ENCODE data around the gene CARS1. TPM values are rescaled to one million over a fixed set of nuclear protein-coding genes. Genes with fewer than 3 reads are reported as not detected.

CARS1 gene
- total RNA-seq, 4 donors from 2014 or later = 37.0 to 61.3 (median 52.3) TPM

DNA sequence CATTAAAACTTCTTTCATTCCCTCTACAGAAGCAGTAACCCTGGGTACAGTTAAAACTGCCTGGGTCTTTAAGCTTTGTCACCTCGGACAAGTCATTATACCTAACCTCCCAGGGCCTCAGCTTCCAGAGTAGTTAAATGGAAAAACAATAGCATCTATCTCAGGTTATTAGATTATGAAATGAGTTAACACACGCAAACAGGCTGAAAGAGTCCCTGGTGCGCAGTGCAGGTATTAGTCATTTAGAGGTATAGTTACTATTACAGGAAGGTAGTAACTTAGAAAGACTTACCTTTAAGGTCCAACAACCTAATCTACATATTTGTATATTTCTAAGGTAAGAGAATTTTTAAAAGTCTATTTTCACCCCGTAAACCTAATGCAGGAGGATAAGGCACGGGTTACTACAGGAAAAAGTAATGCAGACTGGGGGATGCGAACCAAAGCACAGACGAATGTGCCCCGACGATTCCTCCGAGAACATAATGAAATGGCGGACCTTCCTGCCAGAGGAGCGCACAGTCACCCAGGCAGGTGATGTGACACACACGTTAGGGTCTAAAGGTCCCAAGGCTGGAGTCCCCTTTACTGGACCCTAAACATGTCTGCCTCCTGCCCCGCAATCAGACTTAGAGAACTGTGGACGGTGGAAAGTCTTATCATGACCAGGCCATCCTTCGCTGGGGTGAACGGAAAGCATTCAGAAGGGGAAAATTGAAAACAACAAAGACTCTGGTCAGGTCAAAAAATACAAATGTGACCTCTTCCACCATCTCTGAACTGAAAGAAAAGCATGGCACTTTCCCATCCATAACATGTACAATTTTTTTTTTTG is 66.4 kb downstream of the CARS1 start:
- Histone ChIP-seq H3K27ac (peak overlapping the region; percentile 97 to 98 (median 98)), H3K27me3 (no peaks in the 10 kb centered on the region), H3K4me3 (peak overlapping the region; percentile 88 to 93 (median 90)), H3K4me1 (peaks cover 27 to 53% (median 34%) of the 10 kb centered on the region in 4 donors), H3K9me3 (no peaks in the 10 kb centered on the region), H3K36me3 (no peaks in the 10 kb centered on the region)
- intact Hi-C loops (cut with DNase I; ENCODE audit: low total_unique reads) = no loop called here
- in situ Hi-C loops (cut with MboI; ENCODE audit: low pct_ligation_motif_present in 1 of 4, low pct_unique_long_range_greater_than_20kb in 1 of 4, low sequenced_read_pairs in 3 of 4) = loop anchor here in 1 of 4 donors (10.0 kb wide), 1 partner anchor 64 kb away; the partner anchor contains the start of gene CARS1
- WGBS, 2 donors (ENCODE audit: low coverage in 1 of 2) = 1 to 3% methylated on average over 14 to 17 of the region's 17 CpGs
- peak; percentile 37 for DNase-seq
- TF ChIP-seq POLR2AphosphoS5 (IDR thresholded peaks at IDR 0.05) = peak in 1 of 3 donors; percentile 37
- TF ChIP-seq, protein P1, sequence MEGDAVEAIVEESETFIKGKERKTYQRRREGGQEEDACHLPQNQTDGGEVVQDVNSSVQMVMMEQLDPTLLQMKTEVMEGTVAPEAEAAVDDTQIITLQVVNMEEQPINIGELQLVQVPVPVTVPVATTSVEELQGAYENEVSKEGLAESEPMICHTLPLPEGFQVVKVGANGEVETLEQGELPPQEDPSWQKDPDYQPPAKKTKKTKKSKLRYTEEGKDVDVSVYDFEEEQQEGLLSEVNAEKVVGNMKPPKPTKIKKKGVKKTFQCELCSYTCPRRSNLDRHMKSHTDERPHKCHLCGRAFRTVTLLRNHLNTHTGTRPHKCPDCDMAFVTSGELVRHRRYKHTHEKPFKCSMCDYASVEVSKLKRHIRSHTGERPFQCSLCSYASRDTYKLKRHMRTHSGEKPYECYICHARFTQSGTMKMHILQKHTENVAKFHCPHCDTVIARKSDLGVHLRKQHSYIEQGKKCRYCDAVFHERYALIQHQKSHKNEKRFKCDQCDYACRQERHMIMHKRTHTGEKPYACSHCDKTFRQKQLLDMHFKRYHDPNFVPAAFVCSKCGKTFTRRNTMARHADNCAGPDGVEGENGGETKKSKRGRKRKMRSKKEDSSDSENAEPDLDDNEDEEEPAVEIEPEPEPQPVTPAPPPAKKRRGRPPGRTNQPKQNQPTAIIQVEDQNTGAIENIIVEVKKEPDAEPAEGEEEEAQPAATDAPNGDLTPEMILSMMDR (IDR thresholded peaks at IDR 0.05) = no peak
- TF ChIP-seq POLR2A (IDR thresholded peaks at IDR 0.05) = peak; percentile 24
- no peak for TF ChIP-seq EP300 (IDR thresholded peaks at IDR 0.05; ENCODE audit: low read depth)

DNA sequence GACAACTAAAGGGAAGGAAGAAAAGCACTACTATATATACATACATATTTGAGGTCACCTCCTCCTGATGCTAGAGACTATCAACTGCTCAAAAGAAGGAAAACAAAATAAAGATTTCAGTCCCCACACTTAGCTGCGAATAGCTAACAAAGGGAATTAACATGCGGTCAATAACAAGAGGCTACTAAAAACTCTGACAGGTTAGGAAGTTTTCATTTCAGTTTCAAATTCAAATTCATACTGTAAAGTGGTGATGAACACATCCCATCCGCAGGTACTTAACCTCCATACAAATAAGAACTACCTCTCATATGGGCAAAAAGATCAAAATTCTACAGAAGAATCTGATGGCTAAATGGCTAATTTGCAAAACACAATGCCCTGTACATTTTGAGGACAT is 67.7 kb downstream of the CARS1 start:
- DNase-seq = no peak
- no peaks in the 10 kb centered on the region for H3K36me3 ChIP-seq
- 7 to 14% methylated on average over 3 of the region's 3 CpGs for whole genome bisulfite sequencing, 2 donors (ENCODE audit: low coverage in 1 of 2)

DNA sequence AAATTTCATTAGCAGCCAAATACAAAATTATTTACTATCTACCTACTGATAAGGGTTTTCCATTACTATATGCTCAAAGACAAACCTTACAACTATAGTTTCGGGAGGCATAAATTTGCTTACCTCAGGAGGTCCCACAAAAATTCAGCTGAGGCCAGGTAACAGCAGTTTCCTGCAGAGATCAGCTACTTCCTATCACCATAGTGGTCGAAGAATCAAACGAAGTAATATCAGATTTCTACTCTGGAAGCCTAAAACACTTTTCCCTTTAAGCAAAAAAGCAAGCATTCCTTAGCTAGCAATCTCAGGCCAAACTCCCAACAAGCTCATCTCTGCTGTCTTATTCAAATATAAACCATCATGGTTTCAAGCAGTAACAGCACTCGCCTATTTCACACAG is 68.2 kb downstream of the CARS1 start:
- 19 to 23% methylated on average over 4 of the region's 4 CpGs for WGBS, 2 donors (ENCODE audit: low coverage in 1 of 2)
- Histone ChIP-seq H3K27me3 (no peaks in the 10 kb centered on the region), H3K27ac (peak overlapping the region; percentile 97 to 98 (median 98)), H3K36me3 (no peaks in the 10 kb centered on the region), H3K4me1 (peaks cover 27 to 59% (median 34%) of the 10 kb centered on the region in 4 donors), H3K9me3 (no peaks in the 10 kb centered on the region), H3K4me3 (peak overlapping the region in 2 of 4 donors; percentile 88 to 91)
- TF ChIP-seq EP300 (IDR thresholded peaks at IDR 0.05; ENCODE audit: low read depth) (no peak), POLR2A (IDR thresholded peaks at IDR 0.05) (no peak), POLR2AphosphoS5 (IDR thresholded peaks at IDR 0.05) (no peak)
- TF ChIP-seq, protein P1 (IDR thresholded peaks at IDR 0.05) = no peak
- no peak for DNase-seq
- intact Hi-C loops (cut with DNase I; ENCODE audit: low total_unique reads) (no loop called here), in situ Hi-C loops (cut with MboI; ENCODE audit: low pct_ligation_motif_present in 1 of 4, low pct_unique_long_range_greater_than_20kb in 1 of 4, low sequenced_read_pairs in 3 of 4) (no loop called here)

More for the DNA sequence above, 67.7 kb downstream of the CARS1 start:
- peak overlapping the region; percentile 97 to 98 (median 98) for H3K27ac ChIP-seq
- TF ChIP-seq EP300 (IDR thresholded peaks at IDR 0.05; ENCODE audit: low read depth) (no peak), POLR2AphosphoS5 (IDR thresholded peaks at IDR 0.05) (no peak), POLR2A (IDR thresholded peaks at IDR 0.05) (no peak)
- TF ChIP-seq, protein P1 (IDR thresholded peaks at IDR 0.05) = no peak
- in situ Hi-C loops (cut with MboI; ENCODE audit: low pct_ligation_motif_present in 1 of 4, low pct_unique_long_range_greater_than_20kb in 1 of 4, low sequenced_read_pairs in 3 of 4) = no loop called here
- intact Hi-C loops (cut with DNase I; ENCODE audit: low total_unique reads) = no loop called here
- peaks cover 27 to 59% (median 34%) of the 10 kb centered on the region in 4 donors for H3K4me1 ChIP-seq
- H3K27me3 ChIP-seq = no peaks in the 10 kb centered on the region
- peak overlapping the region in 2 of 4 donors; percentile 88 to 91 for H3K4me3 ChIP-seq
- no peaks in the 10 kb centered on the region for H3K9me3 ChIP-seq

Data from transverse colon (tissue), 4 donors.